Panc1 (cell line): ENCODE measurements around the gene NELFB.

ENCODE experiments used
- CTCF ChIP-seq: fragments of 450-650 bp; IDR thresholded peaks from 2 replicates; pipeline ENCODE4 v1.5.1; 2017; ENCODE audit warnings: mild to moderate bottlenecking
- POLR2AphosphoS5 ChIP-seq: IDR thresholded peaks from 2 replicates; pipeline ENCODE4 v1.6.1; 2012; ENCODE audit warnings: mild to moderate bottlenecking, low read depth, low read length, moderate library complexity
- SIN3A ChIP-seq: IDR thresholded peaks from 2 replicates; pipeline ENCODE4 v1.6.1; 2012; ENCODE audit warnings: low read depth, mild to moderate bottlenecking, low read length, moderate library complexity, borderline replicate concordance; ENCODE audit not compliant: insufficient read depth
- TCF7L2 ChIP-seq: IDR thresholded peaks from 2 replicates; pipeline ENCODE4 v1.6.1; 2011; ENCODE audit warnings: mild to moderate bottlenecking, low read depth, low read length, inconsistent platforms
- TF ChIP-seq, protein P1 (sequence below), 2 experiments: IDR thresholded peaks; 2 replicates each; pipeline ENCODE4 v1.6.1; 2011 to 2012; ENCODE audit warnings: low read depth in 2 of 2, control low read depth in 1 of 2, low read length in 1 of 2, mild to moderate bottlenecking in 1 of 2, moderate library complexity in 1 of 2; ENCODE audit not compliant: insufficient read depth in 1 of 2

- no peak for TF ChIP-seq CTCF
- TF ChIP-seq POLR2AphosphoS5, result no peak
- no peak for TF ChIP-seq SIN3A
- TF ChIP-seq, protein P1, sequence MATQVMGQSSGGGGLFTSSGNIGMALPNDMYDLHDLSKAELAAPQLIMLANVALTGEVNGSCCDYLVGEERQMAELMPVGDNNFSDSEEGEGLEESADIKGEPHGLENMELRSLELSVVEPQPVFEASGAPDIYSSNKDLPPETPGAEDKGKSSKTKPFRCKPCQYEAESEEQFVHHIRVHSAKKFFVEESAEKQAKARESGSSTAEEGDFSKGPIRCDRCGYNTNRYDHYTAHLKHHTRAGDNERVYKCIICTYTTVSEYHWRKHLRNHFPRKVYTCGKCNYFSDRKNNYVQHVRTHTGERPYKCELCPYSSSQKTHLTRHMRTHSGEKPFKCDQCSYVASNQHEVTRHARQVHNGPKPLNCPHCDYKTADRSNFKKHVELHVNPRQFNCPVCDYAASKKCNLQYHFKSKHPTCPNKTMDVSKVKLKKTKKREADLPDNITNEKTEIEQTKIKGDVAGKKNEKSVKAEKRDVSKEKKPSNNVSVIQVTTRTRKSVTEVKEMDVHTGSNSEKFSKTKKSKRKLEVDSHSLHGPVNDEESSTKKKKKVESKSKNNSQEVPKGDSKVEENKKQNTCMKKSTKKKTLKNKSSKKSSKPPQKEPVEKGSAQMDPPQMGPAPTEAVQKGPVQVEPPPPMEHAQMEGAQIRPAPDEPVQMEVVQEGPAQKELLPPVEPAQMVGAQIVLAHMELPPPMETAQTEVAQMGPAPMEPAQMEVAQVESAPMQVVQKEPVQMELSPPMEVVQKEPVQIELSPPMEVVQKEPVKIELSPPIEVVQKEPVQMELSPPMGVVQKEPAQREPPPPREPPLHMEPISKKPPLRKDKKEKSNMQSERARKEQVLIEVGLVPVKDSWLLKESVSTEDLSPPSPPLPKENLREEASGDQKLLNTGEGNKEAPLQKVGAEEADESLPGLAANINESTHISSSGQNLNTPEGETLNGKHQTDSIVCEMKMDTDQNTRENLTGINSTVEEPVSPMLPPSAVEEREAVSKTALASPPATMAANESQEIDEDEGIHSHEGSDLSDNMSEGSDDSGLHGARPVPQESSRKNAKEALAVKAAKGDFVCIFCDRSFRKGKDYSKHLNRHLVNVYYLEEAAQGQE (IDR thresholded peaks at IDR 0.05; ENCODE audit: insufficient read depth in 1 of 2, low read depth in 2 of 2, low read length in 1 of 2), result no peak
- no peak for TF ChIP-seq TCF7L2
These were observed 41.8 kb downstream of the NELFB start for GRCh38 chr9:137296670-137297664.
